Breast epithelium (tissue), 3 donors: Measurements from ENCODE around the gene TRIM31.

Experiments
- CTCF ChIP-seq, 3 donors: fragments of 450-650 bp; IDR thresholded peaks; one replicate each; pipeline ENCODE4 v1.5.1; 2016 to 2017; ENCODE audit warnings: antibody characterized with exemption in 3 of 3, mild to moderate bottlenecking in 3 of 3, moderate library complexity in 3 of 3
- POLR2A ChIP-seq: fragments of 450-650 bp; IDR thresholded peaks from one replicate; pipeline ENCODE4 v1.6.1; 2016; ENCODE audit warnings: antibody characterized with exemption, mild to moderate bottlenecking, moderate library complexity
- POLR2AphosphoS5 ChIP-seq, 3 donors: sonication (generic); formaldehyde crosslinking; IDR thresholded peaks; one replicate each; pipeline ENCODE4 v1.6.1; 2017; ENCODE audit warnings: antibody characterized with exemption in 3 of 3

GRCh38 chr6:30087876-30088275, 25.0 kb downstream of the TRIM31 start:
- TF ChIP-seq POLR2A (no peak), CTCF (IDR thresholded peaks at IDR 0.05) (no peak), POLR2AphosphoS5 (IDR thresholded peaks at IDR 0.05) (no peak)
